Natural killer cell (primary cell): Measurements from ENCODE around the gene RAPSN. TPM values are rescaled to one million over a fixed set of nuclear protein-coding genes. Genes with fewer than 3 reads are reported as not detected.
A peak's percentile ranks its signal among the peaks of the same experiment; 100 is the strongest.

Experiments
- ATAC-seq, 3 donors: fragments of 150-1000 bp in 2 of 3; fragments of 200-7000 bp in 1 of 3; cut with Tn5 transposase; 1 replicate in 1 of 3; 2 replicates in 2 of 3; pipeline ENCODE4 v1.10.0; 2021; ENCODE audit warnings: mild to moderate bottlenecking in 2 of 3, moderate library complexity in 2 of 3
- DNase-seq, 2 donors: peaks; one replicate each; pipeline versions ENCODE4 v3.0.0 to v3.0.0-alpha.2; 2013 to 2021; ENCODE audit warnings: mixed read lengths in 1 of 2
- H3K27ac ChIP-seq: one replicate; pipeline ENCODE4 v1.5.1; 2013; ENCODE audit warnings: mild to moderate bottlenecking, low read length
- H3K27me3 ChIP-seq: one replicate; pipeline ENCODE4 v1.6.1; 2013; ENCODE audit warnings: low read length; ENCODE audit not compliant: control insufficient read depth, insufficient read depth
- H3K36me3 ChIP-seq: one replicate; pipeline ENCODE4 v1.6.1; 2013; ENCODE audit warnings: low read length; ENCODE audit not compliant: control insufficient read depth, insufficient read depth
- H3K4me1 ChIP-seq: one replicate; pipeline ENCODE4 v1.6.1; 2013; ENCODE audit warnings: low read length; ENCODE audit not compliant: control insufficient read depth, insufficient read depth
- H3K4me3 ChIP-seq: one replicate; pipeline ENCODE4 v1.5.1; 2013; ENCODE audit warnings: low read length
- H3K9me3 ChIP-seq: one replicate; pipeline ENCODE4 v1.6.1; 2013; ENCODE audit warnings: low read length; ENCODE audit not compliant: control insufficient read depth, insufficient read depth
- H3K27ac Mint-ChIP-seq, 2 donors: one replicate each; pipeline ENCODE4 v1.8.0; 2022; ENCODE audit warnings: mild to moderate bottlenecking in 2 of 2, mixed read lengths in 2 of 2, moderate library complexity in 1 of 2
- H3K27me3 Mint-ChIP-seq, 2 donors: one replicate each; pipeline ENCODE4 v1.8.0; 2022; ENCODE audit warnings: low read depth in 2 of 2, mixed read lengths in 2 of 2
- H3K36me3 Mint-ChIP-seq: one replicate; pipeline ENCODE4 v1.8.0; 2022; ENCODE audit warnings: mixed read lengths
- H3K4me1 Mint-ChIP-seq, 2 donors: one replicate each; pipeline ENCODE4 v1.8.0; 2022; ENCODE audit warnings: mixed read lengths in 2 of 2
- H3K4me3 Mint-ChIP-seq: one replicate; pipeline ENCODE4 v1.8.0; 2022; ENCODE audit warnings: mild to moderate bottlenecking, moderate library complexity, mixed read lengths
- H3K9me3 Mint-ChIP-seq, 2 donors: one replicate each; pipeline ENCODE4 v1.8.0; 2022; ENCODE audit warnings: mixed read lengths in 2 of 2
- WGBS: methylation state at CpG from one replicate; pipeline ENCODE4 v1.1.7; 2013; ENCODE audit warnings: missing lambda C conversion rate; ENCODE audit not compliant: insufficient coverage; 5-methylcytosine and 5-hydroxymethylcytosine counted together
- intact Hi-C: fragments of 100-400 bp; cut with micrococcal nuclease; formaldehyde crosslinking; loops from one replicate; pipeline ENCODE4 v1.14.2; 2022
- total RNA-seq, 4 donors: library from RNA; stranded (reverse); fragments of 120-200 nt in 1 of 4; gene quantifications; one replicate each; pipeline versions ENCODE4 v1.2.3 to v1.2.4, GENCODE V29; 2013 to 2022
- TF ChIP-seq, protein P1 (sequence below): fragments of 200-600 bp; IDR thresholded peaks from one replicate; pipeline ENCODE4 v1.8.0; 2022; ENCODE audit warnings: antibody characterized with exemption

Gene RAPSN
- total RNA-seq, 3 donors from 2014 or later (not counting 1 experiment from before 2014, with no cell fraction given), result 1.6 to 2.2 (median 1.7) TPM

DNA sequence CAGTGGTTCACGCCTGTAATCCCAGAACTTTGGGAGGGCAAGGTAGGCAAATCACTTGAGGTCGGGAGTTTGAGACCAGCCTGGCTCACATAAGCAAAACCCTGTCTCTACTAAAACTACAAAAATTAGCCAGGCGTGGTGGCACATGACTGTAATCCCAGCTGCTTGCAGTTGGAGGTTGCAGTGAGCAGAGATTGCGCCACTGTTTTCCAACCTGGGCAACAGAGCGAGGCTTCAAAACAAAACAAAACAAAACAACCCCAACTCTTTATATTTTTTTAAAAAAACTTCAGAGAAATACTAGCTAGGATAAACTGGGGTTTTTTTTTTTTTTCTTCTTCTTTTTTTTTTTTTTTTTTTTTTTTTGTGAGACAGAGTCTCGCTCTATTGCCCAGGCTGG lies 31.8 kb upstream of the RAPSN start:
- TF ChIP-seq, protein P1, sequence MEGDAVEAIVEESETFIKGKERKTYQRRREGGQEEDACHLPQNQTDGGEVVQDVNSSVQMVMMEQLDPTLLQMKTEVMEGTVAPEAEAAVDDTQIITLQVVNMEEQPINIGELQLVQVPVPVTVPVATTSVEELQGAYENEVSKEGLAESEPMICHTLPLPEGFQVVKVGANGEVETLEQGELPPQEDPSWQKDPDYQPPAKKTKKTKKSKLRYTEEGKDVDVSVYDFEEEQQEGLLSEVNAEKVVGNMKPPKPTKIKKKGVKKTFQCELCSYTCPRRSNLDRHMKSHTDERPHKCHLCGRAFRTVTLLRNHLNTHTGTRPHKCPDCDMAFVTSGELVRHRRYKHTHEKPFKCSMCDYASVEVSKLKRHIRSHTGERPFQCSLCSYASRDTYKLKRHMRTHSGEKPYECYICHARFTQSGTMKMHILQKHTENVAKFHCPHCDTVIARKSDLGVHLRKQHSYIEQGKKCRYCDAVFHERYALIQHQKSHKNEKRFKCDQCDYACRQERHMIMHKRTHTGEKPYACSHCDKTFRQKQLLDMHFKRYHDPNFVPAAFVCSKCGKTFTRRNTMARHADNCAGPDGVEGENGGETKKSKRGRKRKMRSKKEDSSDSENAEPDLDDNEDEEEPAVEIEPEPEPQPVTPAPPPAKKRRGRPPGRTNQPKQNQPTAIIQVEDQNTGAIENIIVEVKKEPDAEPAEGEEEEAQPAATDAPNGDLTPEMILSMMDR, result no peak
- Histone ChIP-seq H3K27me3 (no peaks in the 10 kb centered on the region), H3K27ac (no peak overlapping the region), H3K9me3 (no peaks in the 10 kb centered on the region), H3K4me3 (no peak overlapping the region), H3K4me1 (no peaks in the 10 kb centered on the region), H3K36me3 (peaks cover 89% of the 10 kb centered on the region)
- Mint-ChIP-seq H3K4me3 (no peak overlapping the region), H3K27ac (no peak overlapping the region), H3K4me1 (peaks cover 0 to 6% of the 10 kb centered on the region in 2 donors), H3K27me3 (no peaks in the 10 kb centered on the region), H3K9me3 (no peaks in the 10 kb centered on the region), H3K36me3 (peaks cover 35% of the 10 kb centered on the region)
- DNase-seq (no peak), ATAC-seq (no peak)
- intact Hi-C loops, result no loop called here
- 97% methylated on average over 4 of the region's 6 CpGs for WGBS

DNA sequence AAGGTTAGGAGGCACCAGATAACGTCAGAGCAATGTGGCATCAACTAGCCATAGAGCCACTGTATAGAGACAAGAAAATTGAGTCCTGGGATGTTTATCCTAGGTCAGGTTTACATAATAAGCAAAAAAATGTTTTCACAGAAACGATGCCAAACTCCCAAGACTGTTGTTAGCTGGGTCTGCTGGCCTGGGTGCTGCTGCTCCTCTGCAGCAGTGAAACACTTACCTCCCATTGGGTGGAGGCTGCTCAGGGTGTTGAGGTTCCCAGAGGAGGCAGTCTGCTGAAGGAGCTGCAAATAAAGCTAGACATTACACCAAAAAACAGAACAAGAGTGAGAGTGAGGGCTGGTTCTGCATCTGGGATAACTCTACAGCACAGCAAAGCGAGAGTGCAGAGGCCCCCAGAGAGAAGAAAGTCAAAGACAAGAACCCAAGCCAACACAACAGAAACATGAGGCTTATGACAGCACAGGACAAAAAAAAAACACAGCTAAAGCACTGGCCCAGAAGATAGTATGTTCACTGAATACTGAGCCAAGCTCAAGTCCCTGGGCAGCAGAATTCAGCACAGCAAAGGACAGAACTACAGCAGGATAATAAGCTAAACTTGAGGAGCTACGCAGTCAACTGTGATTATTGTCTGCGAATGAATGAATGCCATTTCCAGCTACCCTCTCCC lies 29.9 kb upstream of the RAPSN start:
- H3K4me1 Mint-ChIP-seq, result peaks cover 0 to 14% of the 10 kb centered on the region in 2 donors

DNA sequence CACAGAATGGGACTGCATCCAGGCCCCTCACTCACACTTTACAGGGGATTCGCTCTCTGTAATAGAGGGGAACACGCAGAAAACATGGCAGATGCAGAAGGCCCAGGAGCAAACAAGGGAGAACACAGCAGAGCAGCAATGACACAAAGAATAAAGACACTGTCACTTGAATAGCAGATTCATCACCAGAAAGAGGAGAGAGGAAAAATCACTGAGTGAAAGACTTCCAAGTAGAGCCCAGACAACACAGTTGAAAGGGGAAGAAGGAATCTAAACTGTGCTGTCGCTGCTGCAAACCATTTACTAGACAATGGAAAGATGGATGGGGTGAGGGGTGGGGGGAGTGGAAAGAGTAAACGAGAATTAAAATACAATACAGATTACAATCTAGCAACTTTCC lies 28.8 kb upstream of the RAPSN start:
- peaks cover 36% of the 10 kb centered on the region for H3K36me3 Mint-ChIP-seq
- H3K9me3 ChIP-seq, result no peaks in the 10 kb centered on the region
- no peaks in the 10 kb centered on the region for H3K27me3 Mint-ChIP-seq
- no peaks in the 10 kb centered on the region for H3K9me3 Mint-ChIP-seq
- peak overlapping the region in 1 of 2 donors; percentile 61 for H3K27ac Mint-ChIP-seq
- H3K27ac ChIP-seq, result no peak overlapping the region
- TF ChIP-seq, protein P1, result no peak
- H3K4me1 ChIP-seq, result no peaks in the 10 kb centered on the region
- no peak overlapping the region for H3K4me3 Mint-ChIP-seq
- no peak overlapping the region for H3K4me3 ChIP-seq
- H3K27me3 ChIP-seq, result no peaks in the 10 kb centered on the region
- no peak for ATAC-seq
- H3K4me1 Mint-ChIP-seq, result peaks cover 0 to 14% of the 10 kb centered on the region in 2 donors
- 98% methylated on average over 3 of the region's 4 CpGs for WGBS
- H3K36me3 ChIP-seq, result peaks cover 92% of the 10 kb centered on the region
- no peak for DNase-seq
- intact Hi-C loops, result no loop called here

More for the DNA sequence above, 29.9 kb upstream of the RAPSN start:
- Histone ChIP-seq H3K4me1 (no peaks in the 10 kb centered on the region), H3K36me3 (peaks cover 92% of the 10 kb centered on the region), H3K27ac (no peak overlapping the region), H3K9me3 (no peaks in the 10 kb centered on the region), H3K27me3 (no peaks in the 10 kb centered on the region), H3K4me3 (no peak overlapping the region)
- Mint-ChIP-seq H3K36me3 (peaks cover 42% of the 10 kb centered on the region), H3K9me3 (no peaks in the 10 kb centered on the region), H3K4me3 (no peak overlapping the region), H3K27ac (no peak overlapping the region), H3K27me3 (no peaks in the 10 kb centered on the region)
- intact Hi-C loops, result no loop called here
- no peak for DNase-seq
- no peak for ATAC-seq
- 97% methylated on average over 5 of the region's 5 CpGs for WGBS
- TF ChIP-seq, protein P1, result no peak

DNA sequence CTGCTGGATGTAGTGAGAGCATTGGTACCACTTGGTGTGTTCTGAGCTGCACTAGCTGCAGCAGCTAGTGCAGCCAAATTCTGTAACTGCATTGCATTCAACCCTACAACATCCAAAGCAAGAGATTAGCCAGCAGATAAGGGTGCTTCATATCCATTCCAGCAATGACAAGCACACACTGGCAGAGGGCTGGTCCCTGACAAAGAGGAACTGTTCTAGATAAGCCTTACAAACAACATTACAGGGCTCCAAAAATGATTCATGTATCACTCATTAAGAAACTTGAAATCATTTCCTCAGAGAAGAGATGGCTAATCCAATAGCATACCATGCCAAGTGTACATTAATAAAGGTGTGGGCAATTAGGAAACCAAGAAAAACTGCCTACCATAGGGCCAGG lies 28.4 kb upstream of the RAPSN start:
- Mint-ChIP-seq H3K9me3 (no peaks in the 10 kb centered on the region), H3K4me1 (peaks cover 0 to 14% of the 10 kb centered on the region in 2 donors), H3K27ac (peak overlapping the region in 1 of 2 donors; percentile 61), H3K27me3 (no peaks in the 10 kb centered on the region), H3K4me3 (no peak overlapping the region), H3K36me3 (peaks cover 34% of the 10 kb centered on the region)
- ATAC-seq (no peak), DNase-seq (no peak)
- peaks cover 93% of the 10 kb centered on the region for H3K36me3 ChIP-seq
- no peak overlapping the region for H3K27ac ChIP-seq
- no peaks in the 10 kb centered on the region for H3K4me1 ChIP-seq
- no peaks in the 10 kb centered on the region for H3K27me3 ChIP-seq
- H3K9me3 ChIP-seq, result no peaks in the 10 kb centered on the region
- TF ChIP-seq, protein P1, result no peak
- intact Hi-C loops, result no loop called here
- no peak overlapping the region for H3K4me3 ChIP-seq
